ENCODE measurements around the gene SSH2.

Gene SSH2

GRCh38 chr17:29603109-29603674 is 326.8 kb downstream of the SSH2 start:
- no peak for DNase-seq (ENCODE audit: low read depth)
- TF ChIP-seq CTCF (IDR thresholded peaks at IDR 0.05; ENCODE audit: control insufficient read depth, insufficient read depth, low read depth, low read length, missing control alignments): no peak
- no peak overlapping the region for H3K4me3 ChIP-seq (ENCODE audit: control insufficient read depth, low read depth, low read length)

- H3K4me3 ChIP-seq (ENCODE audit: control insufficient read depth, low read depth, low read length): no peak overlapping the region
- no peak for TF ChIP-seq CTCF (IDR thresholded peaks at IDR 0.05; ENCODE audit: control insufficient read depth, insufficient read depth, low read depth, low read length, missing control alignments)
- DNase-seq (ENCODE audit: low read depth): no peak
Observed at GRCh38 chr17:29597361-29598172, 332.5 kb downstream of the SSH2 start.

GRCh38 chr17:29596811-29597210 is 333.2 kb downstream of the SSH2 start:
- no peak overlapping the region for H3K4me3 ChIP-seq (ENCODE audit: control insufficient read depth, low read depth, low read length)
- no peak for TF ChIP-seq CTCF (IDR thresholded peaks at IDR 0.05; ENCODE audit: control insufficient read depth, insufficient read depth, low read depth, low read length, missing control alignments)
- no peak for DNase-seq (ENCODE audit: low read depth)

GRCh38 chr17:29595943-29596774 is 333.9 kb downstream of the SSH2 start:
- H3K4me3 ChIP-seq (ENCODE audit: control insufficient read depth, low read depth, low read length): no peak overlapping the region
- TF ChIP-seq CTCF (IDR thresholded peaks at IDR 0.05; ENCODE audit: control insufficient read depth, insufficient read depth, low read depth, low read length, missing control alignments): no peak
- DNase-seq (ENCODE audit: low read depth): no peak

- DNase-seq (ENCODE audit: low read depth): no peak
- H3K4me3 ChIP-seq (ENCODE audit: control insufficient read depth, low read depth, low read length): no peak overlapping the region
- TF ChIP-seq CTCF (IDR thresholded peaks at IDR 0.05; ENCODE audit: control insufficient read depth, insufficient read depth, low read depth, low read length, missing control alignments): no peak
Observed at GRCh38 chr17:29595107-29595942, 334.7 kb downstream of the SSH2 start.
